HepG2 (cell line): ENCODE data around the gene ARHGEF10L. TPM values are rescaled to one million over a fixed set of nuclear protein-coding genes. Genes with fewer than 3 reads are reported as not detected.
A peak's percentile ranks its signal among the peaks of the same experiment; 100 is the strongest.

Source experiments
- FUBP1 ChIP-seq: sonication (generic); formaldehyde crosslinking; IDR thresholded peaks from 2 replicates; pipeline ENCODE4 v1.5.1; 2020; ENCODE audit warnings: missing genetic modification reagents, mild to moderate bottlenecking, borderline replicate concordance
- GRHL1 ChIP-seq: sonication (generic); formaldehyde crosslinking; conservative IDR thresholded peaks from 2 replicates; pipeline ENCODE4 v1.8.0; 2022; ENCODE audit warnings: missing genetic modification reagents
- IRF9 ChIP-seq: sonication (generic); formaldehyde crosslinking; IDR thresholded peaks from 2 replicates; pipeline ENCODE4 v1.8.0; 2022; ENCODE audit warnings: missing genetic modification reagents, mild to moderate bottlenecking, borderline replicate concordance
- LCORL ChIP-seq, 2 experiments: fragments of 450-650 bp in 1 of 2; sonication (generic) in 1 of 2; formaldehyde crosslinking in 1 of 2; IDR thresholded peaks; 2 replicates each; pipeline versions ENCODE4 v1.5.0 to v1.6.1; 2017 to 2020; ENCODE audit warnings: antibody characterized with exemption in 1 of 2, missing genetic modification reagents in 1 of 2
- MED13 ChIP-seq: sonication (generic); formaldehyde crosslinking; IDR thresholded peaks from 2 replicates; pipeline ENCODE4 v1.5.0; 2020; ENCODE audit warnings: missing genetic modification reagents
- MIER3 ChIP-seq: IDR thresholded peaks from 2 replicates; pipeline ENCODE4 v1.6.1; 2016; ENCODE audit warnings: missing compliant biosample characterization, borderline replicate concordance
- REPIN1 ChIP-seq: sonication (generic); formaldehyde crosslinking; IDR thresholded peaks from 2 replicates; pipeline ENCODE4 v1.8.0; 2022; ENCODE audit warnings: missing genetic modification reagents, low read depth, mild to moderate bottlenecking, borderline replicate concordance
- SAFB2 ChIP-seq: sonication (generic); formaldehyde crosslinking; IDR thresholded peaks from 2 replicates; pipeline ENCODE4 v1.5.1; 2020; ENCODE audit warnings: missing genetic modification reagents, low read depth, mild to moderate bottlenecking, borderline replicate concordance
- SOX6 ChIP-seq, 2 experiments: fragments of 450-650 bp in 1 of 2; sonication (generic) in 1 of 2; formaldehyde crosslinking in 1 of 2; IDR thresholded peaks; 2 replicates each; pipeline versions ENCODE4 v1.4.0 to v1.6.1; 2017 to 2020; ENCODE audit warnings: antibody characterized with exemption in 1 of 2, mild to moderate bottlenecking in 1 of 2, missing genetic modification reagents in 1 of 2
- YEATS2 ChIP-seq: sonication (generic); formaldehyde crosslinking; IDR thresholded peaks from 2 replicates; pipeline ENCODE4 v1.4.0; 2020; ENCODE audit warnings: missing genetic modification reagents, borderline replicate concordance
- ZBTB20 ChIP-seq: sonication (generic); formaldehyde crosslinking; IDR thresholded peaks from 2 replicates; pipeline ENCODE4 v1.8.1; 2023; ENCODE audit warnings: missing genetic modification reagents, low read depth, mild to moderate bottlenecking, borderline replicate concordance
- ZBTB33 ChIP-seq: sonication (generic); formaldehyde crosslinking; IDR thresholded peaks from 2 replicates; pipeline ENCODE4 v1.4.0; 2020; ENCODE audit warnings: missing genetic modification reagents
- ZNF264 ChIP-seq: sonication (generic); formaldehyde crosslinking; IDR thresholded peaks from 2 replicates; pipeline ENCODE4 v1.4.0; 2020; ENCODE audit warnings: missing genetic modification reagents
- ZNF619 ChIP-seq: sonication (generic); formaldehyde crosslinking; IDR thresholded peaks from 2 replicates; pipeline ENCODE4 v1.4.0; 2020; ENCODE audit warnings: mild to moderate bottlenecking, missing genetic modification reagents
- ZNF772 ChIP-seq: sonication (generic); formaldehyde crosslinking; IDR thresholded peaks from 2 replicates; pipeline ENCODE4 v1.5.0; 2020; ENCODE audit warnings: mild to moderate bottlenecking, missing genetic modification reagents
- polyA plus RNA-seq, 8 experiments: library from polyadenylated mRNA; depleted of rRNA in 3 of 8; stranded (reverse) in 7 of 8; unstranded in 1 of 8; fragments of >200 nt; fragmentation: Illumina TruSeq in 4 of 8; extraction: Trizol in 4 of 8; gene quantifications; 2 replicates each; pipeline versions ENCODE4 v1.2.1 to v1.2.3, GENCODE V29; 2011 to 2016; ENCODE audit warnings: low read depth in 4 of 8, missing spikeins in 1 of 8, mixed read lengths in 1 of 8; ENCODE audit not compliant: insufficient read depth in 1 of 8
- total RNA-seq, 5 experiments: library from RNA; depleted of rRNA; stranded (reverse); fragments of >200 nt; fragmentation: Illumina TruSeq; extraction: Trizol; gene quantifications; 2 replicates each; pipeline ENCODE4 v1.2.3, GENCODE V29; 2016; ENCODE audit warnings: low read depth in 1 of 5
- TF ChIP-seq, protein P1 (sequence below): sonication (generic); formaldehyde crosslinking; IDR thresholded peaks from 2 replicates; pipeline ENCODE4; 2020; ENCODE audit warnings: missing genetic modification reagents, mild to moderate bottlenecking, borderline replicate concordance

Gene ARHGEF10L
- total and polyA plus RNA-seq, 2 of the 13 experiments (the other 11 are each of a cell fraction or from before 2014, with no cell fraction given) = 46.5 to 78.3 TPM

DNA sequence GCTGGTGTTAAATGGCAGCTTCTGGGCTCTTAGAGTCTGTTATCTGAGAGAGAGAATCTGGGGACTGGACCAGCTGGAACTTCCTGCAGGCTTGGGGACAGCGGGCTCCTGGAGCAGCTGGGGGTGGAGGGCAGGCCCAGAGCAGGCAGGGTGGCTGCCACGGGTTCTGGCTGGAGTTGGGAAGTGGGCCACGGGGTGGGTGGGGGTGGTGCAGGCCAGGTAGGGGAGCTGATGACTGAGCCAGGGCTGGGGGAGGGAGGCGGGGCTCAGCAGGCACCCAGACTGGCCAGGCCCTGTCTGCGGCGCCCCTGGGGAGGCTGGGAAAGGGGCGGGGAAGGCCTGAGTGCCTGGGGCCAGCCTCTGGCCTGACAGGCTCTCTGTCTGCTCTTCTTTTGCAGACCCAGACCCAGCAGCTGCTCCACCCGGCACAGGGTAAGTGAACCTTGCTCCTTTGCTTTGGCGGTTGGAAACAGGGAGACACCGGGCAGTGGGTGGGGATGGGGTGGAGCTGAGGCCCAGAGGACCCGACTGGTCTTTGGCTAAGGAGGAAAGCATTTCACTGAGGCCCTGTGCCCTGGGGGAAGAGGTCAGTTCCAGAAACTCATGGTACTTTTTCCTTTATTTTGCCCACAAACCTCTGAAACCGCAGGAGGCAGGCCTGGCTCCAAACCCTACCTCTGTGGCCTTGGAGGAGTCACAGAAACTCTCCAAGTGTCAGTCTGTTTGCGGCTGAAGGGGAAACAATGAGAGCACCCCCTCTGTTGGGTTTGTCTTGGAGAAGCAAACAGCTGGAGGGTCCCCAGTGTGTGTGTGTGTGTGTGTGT lies 48.8 kb downstream of the ARHGEF10L start (continued):
- TF ChIP-seq ZBTB33 (CRISPR knock-in tag) (no peak), YEATS2 (CRISPR knock-in tag) (peak; percentile 49; the same call in 1 of the 2 replicates), ZNF619 (CRISPR knock-in tag) (0 out of 2 replicates have a peak, but pooled peaks have one; percentile 53), SAFB2 (CRISPR knock-in tag) (0 out of 2 replicates have a peak, but pooled peaks have one; percentile 25), IRF9 (CRISPR knock-in tag) (no peak), MED13 (CRISPR knock-in tag) (0 out of 2 replicates have a peak, but pooled peaks have one; percentile 33), SOX6 (IDR thresholded peaks at IDR 0.05) (no peak), SOX6 (CRISPR knock-in tag; IDR thresholded peaks at IDR 0.05) (peak; percentile 83), LCORL (IDR thresholded peaks at IDR 0.05) (no peak), LCORL (CRISPR knock-in tag; IDR thresholded peaks at IDR 0.05) (peak; percentile 98), ZNF772 (CRISPR knock-in tag) (0 out of 2 replicates have a peak, but pooled peaks have one; percentile 35), GRHL1 (no peak), REPIN1 (peak; percentile 83), MIER3 (CRISPR knock-in tag) (peak; percentile 75; the same call in 1 of the 2 replicates), ZBTB20 (0 out of 2 replicates have a peak, but pooled peaks have one; percentile 17), ZNF264 (CRISPR knock-in tag) (peak; percentile 72; the same call in 1 of the 2 replicates), FUBP1 (no peak)
- TF ChIP-seq, protein P1, sequence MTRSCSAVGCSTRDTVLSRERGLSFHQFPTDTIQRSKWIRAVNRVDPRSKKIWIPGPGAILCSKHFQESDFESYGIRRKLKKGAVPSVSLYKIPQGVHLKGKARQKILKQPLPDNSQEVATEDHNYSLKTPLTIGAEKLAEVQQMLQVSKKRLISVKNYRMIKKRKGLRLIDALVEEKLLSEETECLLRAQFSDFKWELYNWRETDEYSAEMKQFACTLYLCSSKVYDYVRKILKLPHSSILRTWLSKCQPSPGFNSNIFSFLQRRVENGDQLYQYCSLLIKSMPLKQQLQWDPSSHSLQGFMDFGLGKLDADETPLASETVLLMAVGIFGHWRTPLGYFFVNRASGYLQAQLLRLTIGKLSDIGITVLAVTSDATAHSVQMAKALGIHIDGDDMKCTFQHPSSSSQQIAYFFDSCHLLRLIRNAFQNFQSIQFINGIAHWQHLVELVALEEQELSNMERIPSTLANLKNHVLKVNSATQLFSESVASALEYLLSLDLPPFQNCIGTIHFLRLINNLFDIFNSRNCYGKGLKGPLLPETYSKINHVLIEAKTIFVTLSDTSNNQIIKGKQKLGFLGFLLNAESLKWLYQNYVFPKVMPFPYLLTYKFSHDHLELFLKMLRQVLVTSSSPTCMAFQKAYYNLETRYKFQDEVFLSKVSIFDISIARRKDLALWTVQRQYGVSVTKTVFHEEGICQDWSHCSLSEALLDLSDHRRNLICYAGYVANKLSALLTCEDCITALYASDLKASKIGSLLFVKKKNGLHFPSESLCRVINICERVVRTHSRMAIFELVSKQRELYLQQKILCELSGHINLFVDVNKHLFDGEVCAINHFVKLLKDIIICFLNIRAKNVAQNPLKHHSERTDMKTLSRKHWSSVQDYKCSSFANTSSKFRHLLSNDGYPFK (CRISPR knock-in tag) = peak; percentile 24; the same call in 1 of the 2 replicates
